SK-N-MC (cell line): ENCODE data around the gene G6PC1.

Experiments used
- EZH2 ChIP-seq: fragments of 200-600 bp; sonication (generic); IDR thresholded peaks from one replicate; pipeline ENCODE4 v1.6.1; 2017; ENCODE audit warnings: antibody characterized with exemption
- POLR2AphosphoS5 ChIP-seq: IDR thresholded peaks from 2 replicates; pipeline ENCODE4 v1.6.1; 2012; ENCODE audit warnings: mild to moderate bottlenecking, low read depth, low read length, borderline replicate concordance

DNA sequence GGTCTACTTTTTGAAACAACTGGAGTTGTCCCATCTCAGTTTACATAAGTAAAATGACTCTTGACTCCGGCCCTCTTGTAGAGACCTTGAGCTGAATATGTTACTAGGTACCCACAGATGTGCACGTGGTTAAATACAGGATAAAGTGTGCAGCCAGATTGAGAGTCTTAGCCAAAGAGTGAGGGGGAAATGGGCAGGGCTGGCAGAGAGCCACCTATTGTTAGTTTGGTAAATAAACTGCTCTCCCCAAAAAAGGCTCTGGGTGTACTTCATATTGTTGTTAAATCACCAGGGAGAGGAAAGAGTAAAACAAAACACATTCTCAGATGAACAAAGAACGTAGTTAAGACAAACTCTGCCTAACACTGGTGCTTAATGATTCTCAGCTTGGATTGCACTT lies 20.3 kb downstream of the G6PC1 start:
- TF ChIP-seq POLR2AphosphoS5: no peak
- no peak for TF ChIP-seq EZH2
